Vagina (tissue), 2 donors: ENCODE data around the gene GIGYF2. TPM values are rescaled to one million over a fixed set of nuclear protein-coding genes. Genes with fewer than 3 reads are reported as not detected.

ENCODE experiments used
- DNase-seq, 2 donors: peaks; one replicate each; pipeline ENCODE4 v3.0.0-alpha.2; 2017; ENCODE audit errors: extremely low spot score in 2 of 2
- H3K27ac ChIP-seq: fragments of 200-600 bp; sonication (generic); one replicate; pipeline ENCODE4 v1.5.1; 2019
- H3K27me3 ChIP-seq: fragments of 200-600 bp; sonication (generic); one replicate; pipeline ENCODE4 v1.5.1; 2019
- H3K36me3 ChIP-seq, 2 donors: fragments of 200-600 bp; sonication (generic); one replicate each; pipeline ENCODE4 v1.5.1; 2017 to 2019
- H3K4me1 ChIP-seq: fragments of 200-600 bp; sonication (generic); one replicate; pipeline ENCODE4 v1.5.1; 2019
- H3K4me3 ChIP-seq, 2 donors: fragments of 200-600 bp; sonication (generic); 1 replicate in 1 of 2; 2 replicates in 1 of 2; pipeline ENCODE4 v1.5.1; 2016 to 2019
- H3K9me3 ChIP-seq: fragments of 200-600 bp; sonication (generic); one replicate; pipeline ENCODE4 v1.5.1; 2019
- CTCF ChIP-seq, 3 experiments: fragments of 450-650 bp in 2 of 3; fragments of 200-600 bp in 1 of 3; sonication (generic) in 1 of 3; IDR thresholded peaks; one replicate each; pipeline ENCODE4 v1.5.1; 2017 to 2019; ENCODE audit warnings: antibody characterized with exemption in 3 of 3, mild to moderate bottlenecking in 2 of 3, moderate library complexity in 2 of 3
- POLR2A ChIP-seq, 2 donors: fragments of 450-650 bp; IDR thresholded peaks; one replicate each; pipeline ENCODE4 v1.6.1; 2017; ENCODE audit warnings: antibody characterized with exemption in 2 of 2, mild to moderate bottlenecking in 2 of 2, moderate library complexity in 2 of 2
- POLR2AphosphoS5 ChIP-seq, 2 donors: sonication (generic); formaldehyde crosslinking; IDR thresholded peaks; one replicate each; pipeline ENCODE4 v1.9.0; 2017; ENCODE audit warnings: antibody characterized with exemption in 2 of 2, mild to moderate bottlenecking in 2 of 2, low read depth in 1 of 2; ENCODE audit not compliant: insufficient read depth in 1 of 2
- intact Hi-C: fragments of 100-400 bp; cut with DNase I; formaldehyde crosslinking; loops from one replicate; pipeline ENCODE4 v1.15.1; 2023
- total RNA-seq: library from RNA; depleted of rRNA; stranded (reverse); fragments of >200 nt; gene quantifications from one replicate; pipeline ENCODE4 v1.2.3, GENCODE V29; 2016

Gene GIGYF2
- total RNA-seq, 1 donor from 2014 or later: 69.0 TPM

GRCh38 chr2:232875256-232876121 is 178.4 kb downstream of the GIGYF2 start:
- no peak overlapping the region for H3K27ac ChIP-seq
- intact Hi-C loops: no loop called here

GRCh38 chr2:232876161-232876977 is 179.2 kb downstream of the GIGYF2 start:
- H3K27ac ChIP-seq: no peak overlapping the region
- no peak for DNase-seq

More at GRCh38 chr2:232875256-232876121, 178.4 kb downstream of the GIGYF2 start:
- no peaks in the 10 kb centered on the region for H3K27me3 ChIP-seq
- H3K9me3 ChIP-seq: no peaks in the 10 kb centered on the region
- no peak for TF ChIP-seq POLR2AphosphoS5 (IDR thresholded peaks at IDR 0.05; ENCODE audit: insufficient read depth in 1 of 2, low read depth in 1 of 2)
- TF ChIP-seq CTCF (IDR thresholded peaks at IDR 0.05): no peak
- TF ChIP-seq POLR2A (IDR thresholded peaks at IDR 0.05): no peak
- no peak for DNase-seq
- no peaks in the 10 kb centered on the region for H3K36me3 ChIP-seq
- peaks cover 8% of the 10 kb centered on the region for H3K4me1 ChIP-seq
- peak overlapping the region; percentile 39 to 41 for H3K4me3 ChIP-seq

GRCh38 chr2:232876978-232877441 is 179.9 kb downstream of the GIGYF2 start:
- Histone ChIP-seq H3K36me3 (no peaks in the 10 kb centered on the region), H3K4me1 (peaks cover 8% of the 10 kb centered on the region), H3K27me3 (no peaks in the 10 kb centered on the region), H3K9me3 (no peaks in the 10 kb centered on the region), H3K4me3 (peak overlapping the region; percentile 39 to 41), H3K27ac (no peak overlapping the region)
- TF ChIP-seq POLR2A (IDR thresholded peaks at IDR 0.05) (no peak), POLR2AphosphoS5 (IDR thresholded peaks at IDR 0.05; ENCODE audit: insufficient read depth in 1 of 2, low read depth in 1 of 2) (no peak), CTCF (IDR thresholded peaks at IDR 0.05) (no peak)
- no peak for DNase-seq
- intact Hi-C loops: no loop called here

More at GRCh38 chr2:232876161-232876977, 179.2 kb downstream of the GIGYF2 start:
- H3K4me3 ChIP-seq: peak overlapping the region; percentile 39 to 41
- TF ChIP-seq POLR2A (IDR thresholded peaks at IDR 0.05) (no peak), POLR2AphosphoS5 (IDR thresholded peaks at IDR 0.05; ENCODE audit: insufficient read depth in 1 of 2, low read depth in 1 of 2) (no peak), CTCF (IDR thresholded peaks at IDR 0.05) (no peak)
- intact Hi-C loops: no loop called here
- no peaks in the 10 kb centered on the region for H3K9me3 ChIP-seq
- H3K36me3 ChIP-seq: no peaks in the 10 kb centered on the region
- no peaks in the 10 kb centered on the region for H3K27me3 ChIP-seq
- peaks cover 8% of the 10 kb centered on the region for H3K4me1 ChIP-seq

- no peaks in the 10 kb centered on the region for H3K9me3 ChIP-seq
- intact Hi-C loops: no loop called here
- H3K27me3 ChIP-seq: no peaks in the 10 kb centered on the region
- no peaks in the 10 kb centered on the region for H3K36me3 ChIP-seq
- TF ChIP-seq POLR2A (IDR thresholded peaks at IDR 0.05): no peak
- no peak for DNase-seq
- peaks cover 8% of the 10 kb centered on the region for H3K4me1 ChIP-seq
- no peak overlapping the region for H3K4me3 ChIP-seq
- no peak overlapping the region for H3K27ac ChIP-seq
These were observed 180.9 kb downstream of the GIGYF2 start for GRCh38 chr2:232877940-232878511.

GRCh38 chr2:232878855-232879617 is 181.9 kb downstream of the GIGYF2 start:
- no peak for DNase-seq
- TF ChIP-seq CTCF (IDR thresholded peaks at IDR 0.05) (no peak), POLR2AphosphoS5 (IDR thresholded peaks at IDR 0.05; ENCODE audit: insufficient read depth in 1 of 2, low read depth in 1 of 2) (no peak), POLR2A (IDR thresholded peaks at IDR 0.05) (no peak)
- Histone ChIP-seq H3K4me1 (peaks cover 8% of the 10 kb centered on the region), H3K4me3 (no peak overlapping the region), H3K27me3 (no peaks in the 10 kb centered on the region), H3K9me3 (no peaks in the 10 kb centered on the region), H3K27ac (no peak overlapping the region), H3K36me3 (no peaks in the 10 kb centered on the region)
- intact Hi-C loops: no loop called here
